SK-N-MC (cell line): ENCODE data around the gene HDLBP.

ENCODE experiments used
- EZH2 ChIP-seq: fragments of 200-600 bp; sonication (generic); IDR thresholded peaks from one replicate; pipeline ENCODE4 v1.6.1; 2017; ENCODE audit warnings: antibody characterized with exemption
- FOXP2 ChIP-seq: optimal IDR thresholded peaks from 2 replicates; pipeline ENCODE3; 2011; ENCODE audit warnings: mild to moderate bottlenecking, moderate library complexity; ENCODE audit not compliant: insufficient read depth; ENCODE audit errors: extremely low read length, control extremely low read depth
- POLR2AphosphoS5 ChIP-seq: IDR thresholded peaks from 2 replicates; pipeline ENCODE4 v1.6.1; 2012; ENCODE audit warnings: mild to moderate bottlenecking, low read depth, low read length, borderline replicate concordance

GRCh38 chr2:241271706-241272302, 43.7 kb downstream of the HDLBP start:
- TF ChIP-seq POLR2AphosphoS5 (no peak), EZH2 (no peak), FOXP2 (no peak)
